Hematopoietic multipotent progenitor cell treated with erythropoietin and hydrocortisone succinate and interleukin-3 and kit ligand, for 17 days (in vitro differentiated cells): Measurements from ENCODE around the gene TGFA.

Experiments used
- DNase-seq: peaks from one replicate; pipeline ENCODE4 v3.0.0-alpha.2; 2015; ENCODE audit warnings: low spot score

TGFA gene

GRCh38 chr2:70553584-70554337, at the start of gene TGFA:
TSS of gene TGFA (minus strand) at chr2:70553826. CDS start at chr2:70553767, 59 bp downstream.
- DNase-seq: no peak

GRCh38 chr2:70603066-70603465, 49.4 kb upstream of the TGFA start:
- DNase-seq: no peak

- DNase-seq: no peak
Measured at GRCh38 chr2:70598197-70598596, 44.6 kb upstream of the TGFA start.

- DNase-seq: no peak
Measured at GRCh38 chr2:70596739-70597138, 43.1 kb upstream of the TGFA start.

GRCh38 chr2:70596293-70596692, 42.7 kb upstream of the TGFA start:
- DNase-seq: no peak

GRCh38 chr2:70583091-70583490, 29.5 kb upstream of the TGFA start:
- DNase-seq: no peak

- no peak for DNase-seq
Measured at GRCh38 chr2:70580352-70580751, 26.7 kb upstream of the TGFA start.

- no peak for DNase-seq
Measured at GRCh38 chr2:70574618-70575017, 21.0 kb upstream of the TGFA start.

- DNase-seq: no peak
Measured at GRCh38 chr2:70574109-70574508, 20.5 kb upstream of the TGFA start.

GRCh38 chr2:70570041-70570661, 16.5 kb upstream of the TGFA start:
- DNase-seq: no peak

- DNase-seq: no peak
Measured at GRCh38 chr2:70569559-70569958, 15.9 kb upstream of the TGFA start.

- DNase-seq: no peak
Measured at GRCh38 chr2:70566906-70567305, 13.3 kb upstream of the TGFA start.

GRCh38 chr2:70566464-70566863, 12.8 kb upstream of the TGFA start:
- DNase-seq: no peak

GRCh38 chr2:70565039-70565731, 11.6 kb upstream of the TGFA start:
- DNase-seq: no peak

GRCh38 chr2:70561893-70562292, 8.3 kb upstream of the TGFA start:
- no peak for DNase-seq

GRCh38 chr2:70560442-70560841, 6.8 kb upstream of the TGFA start:
- DNase-seq: no peak

GRCh38 chr2:70560040-70560439, 6.4 kb upstream of the TGFA start:
- DNase-seq: no peak

GRCh38 chr2:70558195-70558808, 4.7 kb upstream of the TGFA start:
- DNase-seq: no peak

- DNase-seq: no peak
Measured at GRCh38 chr2:70557171-70557838, 3.7 kb upstream of the TGFA start.

- DNase-seq: no peak
Measured at GRCh38 chr2:70556608-70557007, 3.0 kb upstream of the TGFA start.

GRCh38 chr2:70554338-70554892, 789 bp upstream of the TGFA start:
- no peak for DNase-seq

GRCh38 chr2:70553334-70553583, 367 bp downstream of the TGFA start:
- no peak for DNase-seq
